Uterus (tissue), 2 donors: ENCODE measurements around the gene DCTD.

Experiments
- CTCF ChIP-seq, 4 experiments: fragments of 200-600 bp in 2 of 4; fragments of 450-650 bp in 2 of 4; sonication (generic) in 2 of 4; IDR thresholded peaks; one replicate each; pipeline ENCODE4 v1.5.1; 2016 to 2019; ENCODE audit warnings: antibody characterized with exemption in 4 of 4, mild to moderate bottlenecking in 2 of 4, moderate library complexity in 1 of 4
- POLR2A ChIP-seq, 2 donors: fragments of 450-650 bp; IDR thresholded peaks; one replicate each; pipeline ENCODE4 v1.6.1; 2016; ENCODE audit warnings: antibody characterized with exemption in 2 of 2, mild to moderate bottlenecking in 1 of 2, moderate library complexity in 1 of 2

GRCh38 chr4:182877326-182877883 is 39.8 kb downstream of the DCTD start:
- no peak for TF ChIP-seq CTCF (IDR thresholded peaks at IDR 0.05)
- TF ChIP-seq POLR2A (IDR thresholded peaks at IDR 0.05), result no peak
